Cardiac muscle cell (in vitro differentiated cells and primary cell): Measurements from ENCODE around the gene RASGRP1. TPM values are rescaled to one million over a fixed set of nuclear protein-coding genes. Genes with fewer than 3 reads are reported as not detected.
A peak's percentile ranks its signal among the peaks of the same experiment; 100 is the strongest.

Experiments used
- DNase-seq, 2 donors: peaks; one replicate each; pipeline versions ENCODE4 v3.0.0 to v3.0.0-alpha.2; 2010 to 2017; ENCODE audit warnings: low read depth in 1 of 2, low spot score in 1 of 2
- H3K27ac ChIP-seq: fragments of 200-600 bp; sonication (generic); 2 replicates; pipeline ENCODE4 v1.5.1; 2016
- H3K27me3 ChIP-seq: fragments of 200-600 bp; sonication (generic); 2 replicates; pipeline ENCODE4 v1.6.0; 2016; ENCODE audit warnings: control low read depth
- H3K36me3 ChIP-seq: fragments of 200-600 bp; sonication (generic); 2 replicates; pipeline ENCODE4 v1.5.1; 2016; ENCODE audit warnings: control low read depth
- H3K4me1 ChIP-seq: fragments of 200-600 bp; sonication (generic); 2 replicates; pipeline ENCODE4 v1.8.1; 2017; ENCODE audit warnings: low read depth, mild to moderate bottlenecking, mixed run types
- H3K4me3 ChIP-seq: fragments of 200-600 bp; sonication (generic); 2 replicates; pipeline ENCODE4 v1.5.1; 2016; ENCODE audit warnings: mild to moderate bottlenecking
- H3K9me3 ChIP-seq: fragments of 200-600 bp; sonication (generic); 2 replicates; pipeline ENCODE4 v1.5.1; 2017; ENCODE audit warnings: low read depth, mild to moderate bottlenecking, control low read depth
- polyA plus RNA-seq: library from polyadenylated mRNA; unstranded; fragments of >200 nt; fragmentation: Nextera tagmentation; extraction: Ambion mirVana; gene quantifications from 2 replicates; pipeline ENCODE4 v1.2.1, GENCODE V29; 2016
- total RNA-seq: library from RNA; depleted of rRNA; stranded (reverse); fragments of >200 nt; gene quantifications from 2 replicates; pipeline ENCODE4 v1.2.3, GENCODE V29; 2016
- TF ChIP-seq, protein P1 (sequence below): IDR thresholded peaks from 2 replicates; pipeline ENCODE4 v1.5.1; 2012; ENCODE audit warnings: low read depth, mild to moderate bottlenecking, low read length

RASGRP1 gene
- total and polyA plus RNA-seq, 2 experiments from 2014 or later, result 1.1 to 4.5 TPM

GRCh38 chr15:38554354-38554753, 10.3 kb downstream of the RASGRP1 start:
- H3K27me3 ChIP-seq, result no peaks in the 10 kb centered on the region
- TF ChIP-seq, protein P1, sequence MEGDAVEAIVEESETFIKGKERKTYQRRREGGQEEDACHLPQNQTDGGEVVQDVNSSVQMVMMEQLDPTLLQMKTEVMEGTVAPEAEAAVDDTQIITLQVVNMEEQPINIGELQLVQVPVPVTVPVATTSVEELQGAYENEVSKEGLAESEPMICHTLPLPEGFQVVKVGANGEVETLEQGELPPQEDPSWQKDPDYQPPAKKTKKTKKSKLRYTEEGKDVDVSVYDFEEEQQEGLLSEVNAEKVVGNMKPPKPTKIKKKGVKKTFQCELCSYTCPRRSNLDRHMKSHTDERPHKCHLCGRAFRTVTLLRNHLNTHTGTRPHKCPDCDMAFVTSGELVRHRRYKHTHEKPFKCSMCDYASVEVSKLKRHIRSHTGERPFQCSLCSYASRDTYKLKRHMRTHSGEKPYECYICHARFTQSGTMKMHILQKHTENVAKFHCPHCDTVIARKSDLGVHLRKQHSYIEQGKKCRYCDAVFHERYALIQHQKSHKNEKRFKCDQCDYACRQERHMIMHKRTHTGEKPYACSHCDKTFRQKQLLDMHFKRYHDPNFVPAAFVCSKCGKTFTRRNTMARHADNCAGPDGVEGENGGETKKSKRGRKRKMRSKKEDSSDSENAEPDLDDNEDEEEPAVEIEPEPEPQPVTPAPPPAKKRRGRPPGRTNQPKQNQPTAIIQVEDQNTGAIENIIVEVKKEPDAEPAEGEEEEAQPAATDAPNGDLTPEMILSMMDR, result no peak
- no peaks in the 10 kb centered on the region for H3K36me3 ChIP-seq
- H3K4me3 ChIP-seq, result no peak overlapping the region
- H3K4me1 ChIP-seq, result peaks cover 14% of the 10 kb centered on the region
- no peaks in the 10 kb centered on the region for H3K9me3 ChIP-seq
- DNase-seq, result no peak
- no peak overlapping the region for H3K27ac ChIP-seq

DNA sequence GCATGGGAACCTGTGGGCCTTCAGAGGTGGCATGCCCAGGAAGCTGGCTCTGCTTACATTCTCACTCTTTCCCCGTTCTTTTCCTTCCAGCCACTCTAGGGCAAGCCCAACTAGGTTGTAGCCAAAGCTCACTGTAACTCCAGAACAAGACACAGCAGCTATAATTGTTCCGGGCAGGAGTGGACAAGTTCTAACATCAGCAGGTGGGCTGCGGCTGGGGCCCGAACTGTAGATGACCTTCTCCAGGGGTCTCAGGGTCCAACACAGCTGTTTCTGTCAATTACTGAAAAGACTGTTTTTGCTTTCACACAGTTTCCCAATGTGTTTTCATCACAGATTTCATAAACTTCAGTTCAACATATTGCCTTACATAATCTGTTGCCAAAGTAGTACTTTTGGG, 11.5 kb downstream of the RASGRP1 start:
- peaks cover 9% of the 10 kb centered on the region for H3K4me1 ChIP-seq
- no peaks in the 10 kb centered on the region for H3K27me3 ChIP-seq
- no peak overlapping the region for H3K4me3 ChIP-seq
- TF ChIP-seq, protein P1, result no peak
- H3K36me3 ChIP-seq, result no peaks in the 10 kb centered on the region
- H3K9me3 ChIP-seq, result no peaks in the 10 kb centered on the region
- no peak overlapping the region for H3K27ac ChIP-seq
- no peak for DNase-seq

GRCh38 chr15:38551720-38552648, 12.6 kb downstream of the RASGRP1 start:
- no peaks in the 10 kb centered on the region for H3K27me3 ChIP-seq
- H3K36me3 ChIP-seq, result no peaks in the 10 kb centered on the region
- TF ChIP-seq, protein P1, result no peak
- H3K4me1 ChIP-seq, result peaks cover 9% of the 10 kb centered on the region
- H3K9me3 ChIP-seq, result no peaks in the 10 kb centered on the region
- H3K4me3 ChIP-seq, result no peak overlapping the region
- no peak overlapping the region for H3K27ac ChIP-seq
- no peak for DNase-seq

- TF ChIP-seq, protein P1, result no peak
- no peaks in the 10 kb centered on the region for H3K36me3 ChIP-seq
- H3K4me1 ChIP-seq, result no peaks in the 10 kb centered on the region
- no peak overlapping the region for H3K27ac ChIP-seq
- DNase-seq, result peak in 1 of 2 donors; percentile 29
- H3K27me3 ChIP-seq, result no peaks in the 10 kb centered on the region
- H3K9me3 ChIP-seq, result no peaks in the 10 kb centered on the region
- no peak overlapping the region for H3K4me3 ChIP-seq
Observed at GRCh38 chr15:38549222-38549621, 15.4 kb downstream of the RASGRP1 start.

DNA sequence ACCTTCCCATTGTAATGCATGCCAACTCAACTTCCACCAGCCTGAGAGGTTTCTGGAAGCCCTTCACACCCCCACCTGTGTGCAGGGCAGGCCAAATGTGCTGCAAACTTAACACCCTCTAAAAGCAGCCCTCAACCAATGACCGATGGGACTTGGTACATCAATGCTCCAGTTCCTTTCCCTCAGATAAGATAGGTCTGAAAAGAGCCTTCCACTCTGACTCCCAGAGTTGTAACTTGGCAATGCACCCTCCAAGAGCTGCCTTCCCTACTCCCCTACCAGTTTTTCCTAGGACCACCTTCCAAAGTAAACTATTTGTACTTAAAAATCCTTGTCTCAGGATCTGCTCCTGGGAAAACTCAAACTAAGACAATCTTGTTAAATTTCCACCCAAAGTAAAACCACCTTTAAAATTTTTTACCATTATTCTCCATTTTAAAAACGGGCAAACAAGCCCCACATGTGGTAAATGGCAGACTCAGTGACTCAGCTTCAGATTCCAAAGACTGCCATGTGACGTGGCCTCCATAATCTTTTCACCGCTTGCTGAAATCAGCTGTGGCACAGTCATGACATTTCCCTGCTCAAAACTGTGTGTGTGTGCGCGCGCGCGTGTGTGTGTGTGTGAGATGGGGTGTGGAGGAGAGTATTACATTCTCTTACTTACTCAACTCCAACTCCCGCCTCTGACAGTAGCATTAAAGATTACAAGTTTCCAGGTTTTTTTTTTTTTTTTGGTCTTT, 17.2 kb downstream of the RASGRP1 start:
- Histone ChIP-seq H3K4me3 (no peak overlapping the region), H3K27me3 (no peaks in the 10 kb centered on the region), H3K9me3 (no peaks in the 10 kb centered on the region), H3K4me1 (no peaks in the 10 kb centered on the region), H3K36me3 (no peaks in the 10 kb centered on the region), H3K27ac (no peak overlapping the region)
- TF ChIP-seq, protein P1, result no peak
- peak in 1 of 2 donors; percentile 90 for DNase-seq
